Activated naive CD4-positive, alpha-beta T cell treated with Interleukin-2 at 50 U/mL for 16 hours (primary cell): ENCODE results near the gene TBC1D5.
"Not testable (repeated sequence)": the region's sequence is repeated elsewhere in the genome, so short reads cannot be mapped to it uniquely, and the experiment has no call there.

ENCODE experiments used
- DNase-seq: peaks from one replicate; pipeline ENCODE4 v3.0.0-alpha.2; 2020

The TBC1D5 gene

GRCh38 chr3:17581421-17582080 is 160.9 kb downstream of the TBC1D5 start:
- no peak for DNase-seq

DNA sequence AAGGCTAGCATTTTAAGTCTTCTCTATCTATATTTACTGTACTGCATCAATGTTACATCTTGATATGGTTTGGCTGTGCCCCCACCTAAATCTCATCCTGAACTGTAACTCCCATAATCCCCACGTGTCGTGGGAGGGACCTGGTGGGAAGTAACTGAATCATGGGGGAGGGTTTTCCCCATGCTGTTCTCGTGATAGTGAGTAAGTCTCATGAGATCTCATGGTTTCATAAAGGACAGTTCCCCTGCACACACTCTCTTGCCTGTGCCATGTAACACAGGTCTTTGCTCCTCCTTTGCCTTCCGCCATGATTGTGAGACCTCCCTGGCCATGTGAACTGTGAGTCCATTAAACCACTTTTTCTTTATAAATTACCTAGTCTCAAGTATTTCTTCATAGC is 161.5 kb downstream of the TBC1D5 start:
- DNase-seq: no peak

- DNase-seq: no peak
These were observed 163.0 kb downstream of the TBC1D5 start for GRCh38 chr3:17579289-17580031.

GRCh38 chr3:17577796-17578520 is 164.5 kb downstream of the TBC1D5 start:
- DNase-seq: no peak

- DNase-seq: no peak
These were observed 169.0 kb downstream of the TBC1D5 start for GRCh38 chr3:17573396-17573795.

GRCh38 chr3:17571686-17572085 is 170.7 kb downstream of the TBC1D5 start:
- DNase-seq: no peak

DNA sequence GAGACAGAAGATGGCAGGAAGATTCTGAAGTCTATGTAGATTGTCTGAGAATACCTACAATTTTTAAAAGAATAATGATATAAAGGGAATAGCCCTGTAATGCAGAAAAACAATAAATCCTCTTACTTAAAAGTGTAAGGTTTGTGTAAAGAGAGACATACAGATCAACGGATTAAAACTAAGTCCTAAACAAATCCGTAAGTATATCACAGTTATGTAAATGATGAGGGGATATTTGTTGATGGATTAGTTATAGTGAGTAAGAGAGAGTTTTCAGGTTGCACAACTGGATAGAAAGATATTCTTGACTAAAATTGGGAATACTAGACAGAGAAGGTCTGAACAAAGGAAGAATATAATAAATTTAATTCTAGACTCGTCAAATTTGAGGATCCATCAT is 179.6 kb downstream of the TBC1D5 start:
- DNase-seq: no peak

DNA sequence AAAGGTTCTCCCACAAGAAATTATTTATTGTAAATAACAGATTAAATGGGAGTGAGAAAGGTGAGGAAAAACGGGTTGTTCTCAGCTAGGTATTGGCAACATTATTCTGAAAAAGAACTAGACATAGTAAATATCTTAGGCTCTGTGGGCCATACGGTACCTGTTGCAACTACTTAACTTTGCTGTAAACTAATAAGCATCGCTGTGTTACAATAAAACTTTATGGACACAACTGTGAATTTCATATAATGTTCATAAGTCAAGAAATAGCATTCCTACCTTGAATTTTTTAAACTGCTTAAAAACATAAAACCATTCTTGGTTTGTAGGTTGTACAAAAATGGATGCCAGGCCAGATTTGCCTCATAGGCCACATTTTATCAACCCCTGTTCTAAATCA is 183.9 kb downstream of the TBC1D5 start:
- DNase-seq: no peak

GRCh38 chr3:17557749-17558463 is 184.5 kb downstream of the TBC1D5 start:
- no peak for DNase-seq

DNA sequence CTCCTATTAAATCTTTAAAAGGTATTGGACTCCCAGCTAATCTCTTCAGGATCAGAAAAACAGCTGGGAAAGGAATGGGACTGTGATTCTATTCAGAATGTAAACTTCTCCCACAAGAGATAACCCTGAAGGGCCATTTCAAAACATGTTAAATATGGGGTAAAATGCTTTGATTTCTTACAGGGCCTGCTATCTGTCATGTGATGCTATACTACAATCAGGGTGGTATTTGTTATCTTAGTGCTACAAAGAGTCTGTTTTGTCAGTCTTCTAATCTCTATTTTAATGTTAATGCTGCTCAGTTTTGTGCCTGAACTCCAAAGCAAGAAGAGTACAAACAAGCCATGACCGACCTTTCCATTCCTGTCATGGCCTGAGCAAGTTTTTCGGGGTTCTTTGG is 186.9 kb downstream of the TBC1D5 start:
- DNase-seq: no peak

DNA sequence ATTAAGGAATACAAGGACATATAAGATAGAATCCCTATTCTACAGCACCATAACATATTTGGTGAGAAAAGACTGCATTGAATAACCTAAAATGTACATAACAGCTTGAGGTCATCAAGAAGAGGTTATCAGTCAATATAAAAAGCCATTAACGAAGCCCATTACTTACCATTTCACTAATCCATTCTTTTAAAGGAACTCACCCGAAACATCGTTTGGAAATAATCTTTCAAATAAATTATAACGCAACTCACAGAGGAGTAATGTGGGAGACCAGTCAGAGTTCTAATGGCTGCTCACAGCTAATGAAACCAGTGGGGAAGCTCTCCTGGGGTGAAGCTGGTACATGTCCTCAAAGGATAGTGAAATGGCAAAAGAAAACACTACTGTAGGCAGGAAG is 188.4 kb downstream of the TBC1D5 start:
- no peak for DNase-seq

DNA sequence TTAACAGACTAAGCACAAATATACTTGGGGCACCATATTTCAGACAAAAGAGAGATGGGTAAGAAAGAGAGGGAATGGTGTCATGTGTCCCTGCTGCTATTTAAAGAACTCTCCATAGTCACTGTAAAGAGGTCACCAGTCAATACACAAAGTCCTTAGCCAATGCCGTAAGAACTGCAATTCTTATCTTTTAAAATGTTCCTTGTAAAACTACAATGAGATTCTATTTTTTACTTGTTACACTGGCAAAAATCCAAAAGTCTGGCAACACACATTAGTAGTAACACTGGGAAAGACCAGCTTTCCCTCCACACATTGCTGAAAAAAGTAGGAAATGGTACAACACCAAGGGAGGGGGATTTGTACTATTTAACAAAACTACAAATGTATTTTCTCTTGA is 189.4 kb downstream of the TBC1D5 start:
- DNase-seq: no peak

GRCh38 chr3:17552351-17552750 is 190.1 kb downstream of the TBC1D5 start:
- no peak for DNase-seq

GRCh38 chr3:17551895-17552294 is 190.5 kb downstream of the TBC1D5 start:
- DNase-seq: no peak

DNA sequence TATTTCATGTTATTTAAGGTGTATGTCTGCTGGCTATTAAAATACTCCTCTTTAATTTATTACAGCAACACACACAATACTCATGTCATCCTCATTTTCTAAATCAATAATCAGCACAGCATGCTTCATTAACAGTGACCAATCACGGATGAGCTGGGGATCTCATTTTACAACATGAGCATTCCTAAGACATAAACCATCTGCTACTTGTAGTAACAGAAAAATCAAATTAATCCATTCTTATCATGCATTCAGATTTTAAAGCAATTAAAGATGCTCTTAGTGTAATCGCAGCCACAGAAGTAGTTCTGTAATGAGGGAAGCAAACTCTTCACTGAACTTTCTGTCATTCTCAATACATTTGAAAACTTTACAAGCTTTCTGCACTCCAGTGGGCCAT is 191.1 kb downstream of the TBC1D5 start:
- DNase-seq: no peak

- DNase-seq: no peak
These were observed 191.8 kb downstream of the TBC1D5 start for GRCh38 chr3:17550624-17551023.

GRCh38 chr3:17546500-17547255 is 195.8 kb downstream of the TBC1D5 start:
- DNase-seq: no peak

DNA sequence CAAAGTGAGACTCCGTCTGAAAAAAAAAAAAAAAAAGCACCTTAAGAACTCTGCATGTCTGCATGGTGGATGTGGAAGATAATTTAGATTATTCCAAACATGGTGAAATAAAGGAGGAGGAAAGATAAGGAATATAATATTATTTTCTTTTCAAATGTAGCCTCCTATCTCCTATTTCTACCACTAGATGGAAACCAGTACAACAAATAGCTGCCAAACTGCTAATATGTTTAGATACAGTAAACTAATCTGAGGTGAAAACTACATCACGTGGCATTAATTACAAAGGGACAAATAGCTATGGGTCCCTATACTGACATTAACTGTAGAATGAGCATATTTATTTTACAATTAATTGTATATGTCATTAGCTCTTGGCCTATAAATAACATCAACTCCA is 197.8 kb downstream of the TBC1D5 start:
- DNase-seq: no peak

- no peak for DNase-seq
These were observed 199.8 kb downstream of the TBC1D5 start for GRCh38 chr3:17542591-17542990.

DNA sequence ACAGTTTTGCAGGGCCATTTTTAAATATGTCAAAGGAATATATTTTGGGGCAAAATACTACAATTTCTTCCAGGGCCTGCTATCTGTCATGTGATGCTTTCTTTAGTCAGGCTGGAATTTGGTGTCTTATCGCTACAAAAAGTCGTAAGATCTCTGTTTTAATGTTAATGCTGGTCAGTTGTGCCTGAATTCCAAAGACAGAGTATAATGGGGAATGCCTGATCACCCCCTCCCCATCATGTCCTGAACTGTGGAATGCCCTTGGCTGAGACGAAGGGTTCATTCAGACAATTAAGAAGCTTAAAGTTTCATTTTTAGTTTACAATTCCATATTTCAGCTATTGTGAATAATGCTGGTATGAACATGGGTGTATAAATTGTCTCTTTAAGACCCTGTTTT is 203.0 kb downstream of the TBC1D5 start:
- no peak for DNase-seq

- DNase-seq: no peak
These were observed 207.2 kb downstream of the TBC1D5 start for GRCh38 chr3:17535274-17535673.

DNA sequence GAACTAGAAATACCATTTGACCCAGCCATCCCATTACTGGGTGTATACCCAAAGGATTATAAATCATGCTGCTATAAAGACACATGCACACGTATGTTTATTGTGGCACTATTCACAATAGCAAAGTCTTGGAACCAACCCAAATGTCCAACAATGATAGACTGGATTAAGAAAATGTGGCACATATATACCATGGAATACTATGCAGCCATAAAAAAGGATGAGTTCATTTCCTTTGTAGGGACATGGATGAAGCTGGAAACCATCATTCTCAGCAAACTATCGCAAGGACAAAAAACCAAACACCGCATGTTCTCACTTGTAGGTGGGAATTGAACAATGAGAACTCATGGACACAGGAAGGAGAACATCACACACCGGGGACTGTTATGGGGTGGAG is 210.0 kb downstream of the TBC1D5 start:
- not testable (repeated sequence) for DNase-seq

GRCh38 chr3:17529677-17530076 is 212.8 kb downstream of the TBC1D5 start:
- no peak for DNase-seq
